HG03342 (cell line): ENCODE measurements around the gene CNPY1.

Experiments
- ATAC-seq: cut with Tn5 transposase; IDR thresholded peaks from one replicate; pipeline ENCODE4 v1.9.1; 2021; ENCODE audit warnings: mild to moderate bottlenecking, moderate library complexity; ENCODE audit not compliant: unreplicated experiment

Gene CNPY1

GRCh38 chr7:155457544-155458110, 88.7 kb downstream of the CNPY1 start:
- no peak for ATAC-seq

- no peak for ATAC-seq
Measured at GRCh38 chr7:155456738-155457543, 89.4 kb downstream of the CNPY1 start.

GRCh38 chr7:155455776-155456737, 90.3 kb downstream of the CNPY1 start:
- no peak for ATAC-seq

GRCh38 chr7:155455132-155455693, 91.1 kb downstream of the CNPY1 start:
- ATAC-seq, result no peak

- ATAC-seq, result no peak
Measured at GRCh38 chr7:155454183-155455112, 91.9 kb downstream of the CNPY1 start.

- ATAC-seq, result no peak
Measured at GRCh38 chr7:155453296-155454182, 92.8 kb downstream of the CNPY1 start.

- no peak for ATAC-seq
Measured at GRCh38 chr7:155452505-155453295, 93.7 kb downstream of the CNPY1 start.

- ATAC-seq, result no peak
Measured at GRCh38 chr7:155451840-155452239, 94.5 kb downstream of the CNPY1 start.
